Measurements from ENCODE around the gene ATXN2. TPM values are rescaled to one million over a fixed set of nuclear protein-coding genes. Genes with fewer than 3 reads are reported as not detected.

The ATXN2 gene
- total and polyA plus RNA-seq, 9 of the 15 experiments (the other 6 are each of a cell fraction or from before 2014, with no cell fraction given), result 16.8 to 67.8 (median 29.3) TPM

- no peak for TF ChIP-seq ZNF592 (IDR thresholded peaks at IDR 0.05)
- peak; percentile 73; the same call in 1 of the 2 replicates for TF ChIP-seq POLR2AphosphoS2 (IDR thresholded peaks at IDR 0.05; ENCODE audit: low read length)
- TF ChIP-seq ZNF384 (IDR thresholded peaks at IDR 0.05; ENCODE audit: low read depth, low read length), result no peak
- TF ChIP-seq ZNF121 (CRISPR knock-in tag; conservative IDR thresholded peaks at IDR 0.05), result no peak
- TF ChIP-seq BRD4 (IDR thresholded peaks at IDR 0.05), result no peak
- no peak for TF ChIP-seq ZNF175 (CRISPR knock-in tag; IDR thresholded peaks at IDR 0.05; ENCODE audit: low read depth)
- no peak for TF ChIP-seq FOXM1 (IDR thresholded peaks at IDR 0.05; ENCODE audit: low read depth)
- no peak for TF ChIP-seq FOXM1 (CRISPR knock-in tag; IDR thresholded peaks at IDR 0.05; ENCODE audit: low read depth)
These were observed 152.2 kb downstream of the ATXN2 start (continued) for GRCh38 chr12:111446631-111447570.

All from K562 (cell line).